HTR-8/SVneo (cell line): Measurements from ENCODE around the gene UBE2O.

Experiments used
- DNase-seq: peaks from one replicate; pipeline ENCODE4 v3.0.0; 2011; ENCODE audit warnings: low spot score, mixed read lengths; ENCODE audit not compliant: insufficient read length
- FAIRE-seq: peaks from 2 replicates; lab custom pipeline; 2011; peaks lifted over from hg19 to GRCh38; lab: Jason Lieb, UNC

UBE2O gene

GRCh38 chr17:76469076-76469990 is 16.4 kb upstream of the UBE2O start:
- DNase-seq (no peak), FAIRE-seq (peak; percentile 16)

DNA sequence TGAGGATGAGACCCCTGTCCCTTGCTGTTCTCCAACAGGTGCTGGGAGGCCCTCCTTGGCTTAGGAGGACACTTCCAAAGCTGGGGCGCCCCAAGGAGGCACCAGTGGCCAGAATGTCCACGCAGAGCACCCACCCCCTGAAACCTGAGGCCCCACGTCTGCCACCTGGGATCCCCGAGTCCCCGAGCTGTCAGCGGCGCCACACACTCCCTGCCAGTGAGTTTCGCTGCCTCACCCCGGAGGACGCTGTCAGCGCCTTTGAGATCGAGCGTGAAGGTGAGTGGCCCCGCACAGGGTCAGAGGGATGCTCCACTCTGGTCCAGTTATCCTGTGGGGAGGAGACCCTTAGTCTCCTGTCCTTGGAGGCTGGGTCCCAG is 15.7 kb upstream of the UBE2O start:
- no peak for FAIRE-seq
- DNase-seq: no peak

- no peak for FAIRE-seq
- DNase-seq: no peak
Measured at GRCh38 chr17:76467809-76468633, 15.1 kb upstream of the UBE2O start.

DNA sequence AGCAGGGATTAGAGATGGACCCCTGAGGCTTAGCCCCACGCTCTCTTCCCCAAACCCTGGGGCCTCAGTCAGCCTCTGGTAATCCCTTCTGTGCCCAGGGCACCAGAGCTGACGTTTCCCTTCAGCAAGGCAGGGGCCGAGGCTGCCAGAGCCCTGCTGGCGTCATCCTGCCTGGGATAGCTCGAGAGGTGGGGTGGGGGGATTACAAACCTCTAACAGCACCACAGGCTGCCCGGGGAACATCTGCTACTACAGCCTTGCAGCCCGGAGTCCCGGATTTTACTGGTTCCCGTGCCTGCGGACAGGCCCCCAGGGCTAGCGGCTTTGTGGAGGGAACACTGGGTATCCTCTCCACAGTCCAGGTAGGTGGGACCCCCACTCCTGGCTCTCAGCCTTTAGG is 14.4 kb upstream of the UBE2O start, which contains the start of gene AANAT:
Gene AANAT (plus strand): TSS at position 238 of the 400 bp plus-strand sequence. CDS start 1,144 bp downstream, outside the sequence.
- FAIRE-seq (no peak), DNase-seq (no peak)

- peak; percentile 44 for FAIRE-seq
Measured at GRCh38 chr17:76466775-76467130, 13.8 kb upstream of the UBE2O start.

GRCh38 chr17:76462556-76463290 is 9.8 kb upstream of the UBE2O start:
- DNase-seq (no peak), FAIRE-seq (no peak)

More at GRCh38 chr17:76466775-76467130, 13.8 kb upstream of the UBE2O start:
- no peak for DNase-seq

- no peak for DNase-seq
- FAIRE-seq: no peak
Measured at GRCh38 chr17:76461765-76462555, 9.0 kb upstream of the UBE2O start.

DNA sequence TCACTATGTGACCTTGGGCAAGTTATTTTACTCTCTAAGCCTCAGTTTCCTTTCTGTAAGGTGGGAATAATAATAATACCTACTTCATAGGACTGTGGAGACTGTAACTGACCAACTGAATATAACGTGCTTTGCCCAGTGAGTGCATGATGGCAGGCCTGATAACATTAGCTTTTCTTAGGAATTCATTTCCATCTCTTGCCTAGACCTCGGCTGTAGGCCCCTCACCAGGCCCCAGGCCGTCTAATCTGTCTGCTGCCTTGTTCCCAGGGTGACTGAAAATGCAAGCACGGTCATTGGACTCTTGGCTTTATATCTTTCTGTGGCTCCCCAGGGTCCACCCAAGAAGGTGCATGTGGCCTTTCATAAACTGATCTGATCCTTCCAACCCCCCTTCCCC is 6.7 kb upstream of the UBE2O start:
- no peak for DNase-seq
- no peak for FAIRE-seq

DNA sequence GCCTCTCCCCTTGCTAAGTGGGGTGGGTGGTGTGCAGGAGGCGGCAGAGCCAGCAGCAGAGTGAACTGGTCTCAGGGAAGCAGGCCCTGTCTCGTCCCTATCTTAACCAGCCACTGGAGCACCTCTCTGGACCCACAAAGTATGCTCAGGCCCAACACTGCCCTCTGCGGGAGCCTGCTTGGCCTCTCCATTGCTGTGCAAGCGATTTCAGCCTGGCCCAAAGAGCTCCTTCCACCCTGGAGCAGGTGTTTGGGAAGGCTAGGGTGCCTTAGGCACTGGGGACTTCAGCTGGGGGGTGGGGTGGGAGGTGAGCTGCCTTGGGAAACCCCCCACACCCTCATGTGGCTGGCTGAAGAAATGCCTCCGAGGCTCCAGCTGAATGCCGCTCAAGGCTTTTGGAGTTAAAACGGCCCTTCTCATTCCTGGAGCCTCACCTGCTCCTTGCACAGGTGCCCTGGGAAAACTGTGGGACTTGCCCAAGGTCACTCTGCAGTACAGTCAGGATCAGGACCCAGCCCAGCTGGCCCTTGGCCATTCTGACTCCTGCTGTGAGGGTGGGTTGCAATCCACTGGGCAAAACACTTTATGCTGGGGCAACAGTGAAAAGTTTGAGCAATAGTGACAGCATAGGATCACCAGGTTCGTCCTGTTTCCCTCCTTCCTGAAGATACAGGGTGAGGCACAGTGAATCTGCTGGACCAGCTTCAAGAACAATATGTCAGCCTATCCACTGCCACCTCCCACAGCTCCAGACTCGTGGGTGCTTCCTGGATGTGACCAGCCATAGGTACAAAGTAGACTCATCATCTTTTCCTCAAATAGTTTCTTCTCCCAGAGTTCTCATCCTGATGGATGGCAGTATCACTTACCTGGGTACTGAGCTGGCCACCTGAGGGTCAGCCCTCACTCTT is 5.9 kb upstream of the UBE2O start:
- peak; percentile 33 for FAIRE-seq
- peak; percentile 76 for DNase-seq

GRCh38 chr17:76453431-76453743 is 435 bp upstream of the UBE2O start:
- FAIRE-seq: no peak

DNA sequence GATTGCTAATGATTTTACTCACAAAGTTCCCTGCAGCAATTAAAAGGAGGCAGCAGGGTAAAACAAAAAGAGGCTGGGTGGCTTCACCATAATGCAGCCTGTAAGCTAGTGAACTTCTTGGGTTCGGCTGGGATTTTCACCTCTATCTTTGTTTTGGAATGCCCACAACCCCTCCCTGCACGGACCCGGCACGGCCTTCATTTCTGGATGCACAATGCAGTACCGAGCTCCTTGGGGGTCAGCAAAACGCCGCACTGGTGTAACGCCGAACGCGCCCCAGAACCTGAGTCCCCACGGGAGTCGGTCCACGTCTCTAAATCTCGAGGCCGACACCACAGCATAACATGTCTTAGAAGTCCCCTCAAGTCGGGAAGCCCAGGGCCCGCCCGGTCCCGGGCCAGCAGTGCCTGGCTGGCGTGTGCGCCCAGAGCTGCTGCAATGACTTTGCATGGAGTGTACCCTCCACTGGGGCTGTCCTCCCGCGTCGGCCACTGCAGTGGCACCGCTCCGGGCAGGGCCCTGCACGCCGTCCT is 759 bp downstream of the UBE2O start:
- FAIRE-seq (no peak), DNase-seq (no peak)

More at GRCh38 chr17:76453431-76453743, 435 bp upstream of the UBE2O start:
- DNase-seq: no peak

GRCh38 chr17:76451506-76451905 is 1.4 kb downstream of the UBE2O start:
- DNase-seq (no peak), FAIRE-seq (no peak)

DNA sequence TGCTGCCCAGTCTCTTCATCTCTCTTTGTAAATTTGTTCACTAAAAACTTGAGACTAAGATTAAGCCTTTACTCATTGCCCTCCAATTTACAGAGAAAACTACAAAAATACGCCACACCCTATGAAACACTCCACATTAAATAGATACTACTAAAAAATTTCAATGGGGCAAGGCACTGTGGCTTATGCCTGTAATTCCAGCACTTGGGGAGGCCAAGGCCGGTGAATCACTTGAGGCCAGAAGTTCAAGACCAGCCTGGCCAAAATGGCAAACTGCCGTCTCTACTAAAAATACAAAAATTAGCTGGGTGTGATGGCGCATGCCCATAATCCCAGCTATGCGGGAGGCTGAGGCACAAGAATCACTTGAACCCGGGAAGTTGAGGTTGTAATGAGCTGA is 3.8 kb downstream of the UBE2O start:
- FAIRE-seq: no peak
- no peak for DNase-seq

DNA sequence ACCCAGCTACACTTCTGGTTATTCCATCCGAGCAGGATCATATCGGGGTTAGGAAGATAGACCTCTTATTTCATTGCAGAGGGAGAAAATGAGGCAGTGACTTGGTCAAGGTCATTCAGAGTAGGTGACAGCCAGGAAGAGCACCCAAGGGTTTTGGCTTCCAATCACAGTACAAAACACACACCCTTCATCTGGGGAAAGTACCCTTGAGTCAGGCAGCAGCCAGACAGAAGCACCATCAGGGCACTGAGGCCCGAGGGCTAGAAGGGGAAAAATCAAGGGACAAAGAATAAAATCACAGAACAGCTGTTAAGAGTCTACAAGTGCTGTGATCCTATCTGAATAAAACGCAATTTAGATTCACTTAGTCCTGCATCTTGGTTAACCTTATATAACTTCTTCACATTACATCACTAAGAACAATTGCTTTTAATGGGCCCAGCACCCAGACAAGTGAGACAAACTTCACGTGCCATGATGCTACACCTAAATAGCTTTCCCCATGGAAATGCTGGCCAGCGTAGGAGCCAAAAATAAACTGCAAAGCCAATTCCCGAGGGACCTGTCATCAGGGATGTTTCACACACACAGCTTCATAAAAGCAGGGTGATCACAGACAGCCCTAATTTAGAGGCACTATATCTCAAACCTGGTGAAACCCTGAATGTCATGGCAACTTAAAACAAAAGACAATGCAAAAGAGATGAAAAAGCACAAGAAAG is 4.9 kb downstream of the UBE2O start:
- FAIRE-seq (no peak), DNase-seq (no peak)

GRCh38 chr17:76446449-76447231 is 6.3 kb downstream of the UBE2O start:
- DNase-seq (peak; percentile 88), FAIRE-seq (peak; percentile 79)

GRCh38 chr17:76445697-76446448 is 7.1 kb downstream of the UBE2O start:
- no peak for FAIRE-seq

More at GRCh38 chr17:76445697-76446448, 7.1 kb downstream of the UBE2O start:
- no peak for DNase-seq
